Renal cortical epithelial cell (primary cell): Measurements from ENCODE around the gene NEK5. TPM values are rescaled to one million over a fixed set of nuclear protein-coding genes. Genes with fewer than 3 reads are reported as not detected.

Source experiments
- DNase-seq: peaks from one replicate; pipeline ENCODE4 v3.0.0-alpha.2; 2011; ENCODE audit warnings: low read depth
- total RNA-seq: library from RNA; depleted of rRNA; stranded (reverse); fragments of >200 nt; gene quantifications from 2 replicates; pipeline ENCODE4 v1.2.3, GENCODE V29; 2014

The NEK5 gene
- total RNA-seq, 1 donor from 2014 or later, result 1.4 TPM

- no peak for DNase-seq
Observed at GRCh38 chr13:51988988-51989618, 139.8 kb downstream of the NEK5 start.

Other genes with a start within 250 kb of the NEK5 start
- gene ATP7B, start 117.6 kb downstream of the NEK5 start, total RNA-seq, result 3.5 and 15.9 TPM in 2 replicates
- gene ALG11, start 116.7 kb downstream of the NEK5 start, total RNA-seq, result 23.8 and 41.3 TPM in 2 replicates
- gene UTP14C, start 104.4 kb downstream of the NEK5 start, total RNA-seq, result 12.7 and 35.0 TPM in 2 replicates
- gene NEK3, start 30.5 kb upstream of the NEK5 start, total RNA-seq, result 9.6 and 11.9 TPM in 2 replicates